K562 (cell line): ENCODE data around the gene MPG. TPM values are rescaled to one million over a fixed set of nuclear protein-coding genes. Genes with fewer than 3 reads are reported as not detected.
A peak's percentile ranks its signal among the peaks of the same experiment; 100 is the strongest.

ENCODE experiments used
- CHD1 ChIP-seq: fragments of 200-600 bp; sonication (generic); IDR thresholded peaks from one replicate; pipeline ENCODE4 v1.6.1; 2012; ENCODE audit warnings: mild to moderate bottlenecking, moderate library complexity, low read length, inconsistent platforms
- CREB3 ChIP-seq: fragments of 450-650 bp; conservative IDR thresholded peaks from 2 replicates; pipeline ENCODE4 v1.6.1; 2016; ENCODE audit warnings: missing genetic modification characterization, low read depth, mild to moderate bottlenecking, missing compliant biosample characterization, moderate library complexity
- ETV1 ChIP-seq: fragments of 450-650 bp; conservative IDR thresholded peaks from 2 replicates; pipeline ENCODE4 v1.6.1; 2016; ENCODE audit warnings: missing genetic modification characterization, control low read depth, low read depth, missing compliant biosample characterization
- FOSL1 ChIP-seq: fragments of 200-800 bp; sonication (Bioruptor generic); conservative IDR thresholded peaks from 2 replicates; pipeline ENCODE4 v1.6.1; 2016; ENCODE audit warnings: missing genetic modification characterization, missing compliant biosample characterization
- GTF2A2 ChIP-seq: IDR thresholded peaks from 2 replicates; pipeline ENCODE4 v1.6.1; 2016; ENCODE audit warnings: mild to moderate bottlenecking, missing genetic modification characterization, missing compliant biosample characterization
- GTF3C2 ChIP-seq: IDR thresholded peaks from 3 replicates; pipeline ENCODE4 v1.6.1; 2011; ENCODE audit warnings: borderline replicate concordance, mild to moderate bottlenecking, moderate library complexity; ENCODE audit not compliant: insufficient read length; ENCODE audit errors: extremely low read depth
- KLF6 ChIP-seq: fragments of 250-450 bp; sonication (Bioruptor Pico); IDR thresholded peaks from 2 replicates; pipeline ENCODE4 v1.4.0; 2020; ENCODE audit warnings: mild to moderate bottlenecking, moderate library complexity, borderline replicate concordance
- MTF1 ChIP-seq: fragments of 250-450 bp; sonication (Bioruptor Pico); IDR thresholded peaks from 2 replicates; pipeline ENCODE4 v1.9.0; 2021; ENCODE audit warnings: moderate library complexity, mild to moderate bottlenecking, inconsistent platforms, borderline replicate concordance
- NRF1 ChIP-seq, 2 experiments: fragments of 450-650 bp; IDR thresholded peaks in 1 of 2; conservative IDR thresholded peaks in 1 of 2; 2 replicates each; pipeline ENCODE4 v1.6.1; 2014; ENCODE audit warnings: mild to moderate bottlenecking in 2 of 2
- PATZ1 ChIP-seq: fragments of 250-450 bp; sonication (Bioruptor Pico); IDR thresholded peaks from 2 replicates; pipeline ENCODE4 v1.5.0; 2020; ENCODE audit warnings: mild to moderate bottlenecking, borderline replicate concordance
- POLR3A ChIP-seq: IDR thresholded peaks from 2 replicates; pipeline ENCODE4 v1.6.1; 2011; ENCODE audit warnings: borderline replicate concordance, mild to moderate bottlenecking, moderate library complexity; ENCODE audit not compliant: insufficient read length, insufficient read depth; ENCODE audit errors: extremely low read depth
- PTTG1 ChIP-seq: fragments of 450-650 bp; IDR thresholded peaks from 2 replicates; pipeline ENCODE4 v1.6.1; 2016; ENCODE audit warnings: low read depth, mild to moderate bottlenecking, missing genetic modification characterization, missing compliant biosample characterization
- SIRT6 ChIP-seq: IDR thresholded peaks from one replicate; pipeline ENCODE4 v1.6.1; 2012; ENCODE audit warnings: low read depth, mild to moderate bottlenecking, control low read depth, inconsistent platforms, low read length, moderate library complexity
- SP1 ChIP-seq: sonication (generic); formaldehyde crosslinking; IDR thresholded peaks from 2 replicates; pipeline ENCODE4 v1.8.1; 2022; ENCODE audit warnings: mild to moderate bottlenecking, missing genetic modification reagents
- ZKSCAN8 ChIP-seq: fragments of 200-800 bp; sonication (Bioruptor generic); IDR thresholded peaks from 2 replicates; pipeline ENCODE4 v1.6.1; 2016; ENCODE audit warnings: missing genetic modification characterization, missing compliant biosample characterization
- ZNF121 ChIP-seq: sonication (generic); formaldehyde crosslinking; conservative IDR thresholded peaks from 2 replicates; pipeline ENCODE4 v1.8.0; 2022; ENCODE audit warnings: missing genetic modification reagents
- ZNF239 ChIP-seq: fragments of 250-450 bp; sonication (Bioruptor Pico); IDR thresholded peaks from 2 replicates; pipeline ENCODE4 v1.4.0; 2020; ENCODE audit warnings: mild to moderate bottlenecking
- ZNF263 ChIP-seq: sonication (generic); formaldehyde crosslinking; IDR thresholded peaks from 2 replicates; pipeline ENCODE4 v1.8.0; 2022; ENCODE audit warnings: mild to moderate bottlenecking, missing genetic modification reagents, borderline replicate concordance
- ZNF324 ChIP-seq: fragments of 250-450 bp; sonication (Bioruptor Pico); IDR thresholded peaks from 2 replicates; pipeline ENCODE4 v1.4.0; 2020; ENCODE audit warnings: mild to moderate bottlenecking
- polyA plus RNA-seq, 8 experiments: library from polyadenylated mRNA; depleted of rRNA in 4 of 8; stranded (reverse) in 5 of 8; unstranded in 3 of 8; fragments of >200 nt; fragmentation: Nextera tagmentation in 2 of 8; fragmentation: Illumina TruSeq in 1 of 8; extraction: Ambion mirVana in 2 of 8; extraction: Trizol in 1 of 8; gene quantifications; 2 replicates each; pipeline versions ENCODE4 v1.2.1 to v1.2.3, GENCODE V29; 2011 to 2014; ENCODE audit warnings: inconsistent platforms in 1 of 8, missing spikeins in 1 of 8
- total RNA-seq, 7 experiments: library from RNA; depleted of rRNA in 6 of 7; stranded (reverse); fragments of >200 nt in 6 of 7; fragmentation: Illumina TruSeq in 2 of 7; extraction: Trizol in 2 of 7; gene quantifications; 2 replicates each; pipeline versions ENCODE4 v1.2.1 to v1.2.3, GENCODE V29; 2011 to 2021; ENCODE audit warnings: low replicate concordance in 1 of 7

The MPG gene
- total and polyA plus RNA-seq, 9 of the 15 experiments (the other 6 are each of a cell fraction or from before 2014, with no cell fraction given), result 0.42 to 226 (median 36.2) TPM

GRCh38 chr16:53346-54236, 24.4 kb upstream of the MPG start, which contains the start of the genes POLR3K and SNRNP25 (continued):
- TF ChIP-seq MTF1 (CRISPR knock-in tag) (no peak), ZNF263 (CRISPR knock-in tag) (no peak), CREB3 (tag) (no peak), ZNF324 (no peak), PTTG1 (tag) (no peak), ETV1 (tag) (0 out of 2 replicates have a peak, but pooled peaks have one; percentile 4), KLF6 (CRISPR knock-in tag) (no peak), GTF2A2 (tag) (no peak), SP1 (CRISPR knock-in tag) (peak; percentile 71), NRF1 (conservative IDR thresholded peaks at IDR 0.05 in 1 of 2, IDR thresholded peaks at IDR 0.05 in 1 of 2) (peak; percentile 92 to 93), FOSL1 (tag) (no peak), CHD1 (peak; percentile 66), ZKSCAN8 (CRISPR knock-in tag) (no peak), GTF3C2 (no peak), PATZ1 (no peak), ZNF121 (CRISPR knock-in tag) (no peak), ZNF239 (CRISPR knock-in tag) (no peak), SIRT6 (no peak), POLR3A (no peak)
